NCI-H128 (cell line): Measurements from ENCODE around the gene ARHGAP32.

Experiments used
- DNase-seq: peaks from one replicate; lab custom pipeline; 2025; ENCODE audit not compliant: unreplicated experiment; lab: John Stamatoyannopoulos, UW

ARHGAP32 gene

GRCh38 chr11:129117595-129118350 is 74.4 kb downstream of the ARHGAP32 start:
- no peak for DNase-seq

GRCh38 chr11:129115652-129116586 is 76.2 kb downstream of the ARHGAP32 start:
- DNase-seq, result no peak

GRCh38 chr11:129109701-129110100 is 82.4 kb downstream of the ARHGAP32 start:
- no peak for DNase-seq

- DNase-seq, result no peak
These were observed 85.3 kb downstream of the ARHGAP32 start for GRCh38 chr11:129106788-129107187.

GRCh38 chr11:129102756-129103155 is 89.4 kb downstream of the ARHGAP32 start:
- DNase-seq, result no peak

- DNase-seq, result no peak
These were observed 89.9 kb downstream of the ARHGAP32 start for GRCh38 chr11:129102225-129102624.

- no peak for DNase-seq
These were observed 98.8 kb downstream of the ARHGAP32 start for GRCh38 chr11:129093283-129093682.

GRCh38 chr11:129090056-129090455 is 102.1 kb downstream of the ARHGAP32 start:
- DNase-seq, result no peak

GRCh38 chr11:129089279-129089678 is 102.8 kb downstream of the ARHGAP32 start:
- no peak for DNase-seq

- no peak for DNase-seq
These were observed 105.1 kb downstream of the ARHGAP32 start for GRCh38 chr11:129086976-129087375.

- DNase-seq, result no peak
These were observed 114.9 kb downstream of the ARHGAP32 start for GRCh38 chr11:129077191-129077590.

- DNase-seq, result no peak
These were observed 116.4 kb downstream of the ARHGAP32 start for GRCh38 chr11:129075757-129076156.

GRCh38 chr11:129067454-129067853 is 124.7 kb downstream of the ARHGAP32 start:
- DNase-seq, result no peak

- DNase-seq, result no peak
These were observed 125.9 kb downstream of the ARHGAP32 start for GRCh38 chr11:129066229-129066628.

GRCh38 chr11:129063118-129063517 is 129.0 kb downstream of the ARHGAP32 start:
- no peak for DNase-seq

GRCh38 chr11:129061492-129062230 is 130.5 kb downstream of the ARHGAP32 start:
- no peak for DNase-seq

- no peak for DNase-seq
These were observed 135.2 kb downstream of the ARHGAP32 start for GRCh38 chr11:129056916-129057315.

- DNase-seq, result no peak
These were observed 136.9 kb downstream of the ARHGAP32 start for GRCh38 chr11:129055196-129055595.

- no peak for DNase-seq
These were observed 143.2 kb downstream of the ARHGAP32 start for GRCh38 chr11:129048911-129049310.

- no peak for DNase-seq
These were observed 147.0 kb downstream of the ARHGAP32 start for GRCh38 chr11:129045150-129045549.

GRCh38 chr11:129042503-129042902 is 149.6 kb downstream of the ARHGAP32 start:
- no peak for DNase-seq
